ENCODE measurements around the gene HPS1. TPM values are rescaled to one million over a fixed set of nuclear protein-coding genes. Genes with fewer than 3 reads are reported as not detected.

The HPS1 gene
- 30.6 TPM for total RNA-seq (ENCODE audit: unreplicated experiment)
- long read RNA-seq, transcript HPS1-201 (20 exons, 3,703 nt) = major isoform, 5 of 26 reads
- long read RNA-seq, partial matches to known transcripts = 6 of 26 reads
- long read RNA-seq, other reads (novel, unspliced or antisense) = 12 of 26 reads

GRCh38 chr10:98446661-98447221 is at the start of gene HPS1:
HPS1 (minus strand) TSS chr10:98446935; CDS start chr10:98443240, 3,695 bp downstream.
- no peak for TF ChIP-seq CTCF (IDR thresholded peaks at IDR 0.05; ENCODE audit: unreplicated experiment)
- no peaks in the 10 kb centered on the region for H3K9me3 Mint-ChIP-seq (ENCODE audit: unreplicated experiment)
- H3K27me3 Mint-ChIP-seq (ENCODE audit: unreplicated experiment) = peaks cover 7% of the 10 kb centered on the region
- H3K36me3 Mint-ChIP-seq (ENCODE audit: low read depth, unreplicated experiment) = peaks cover 19% of the 10 kb centered on the region
- H3K27ac Mint-ChIP-seq (ENCODE audit: unreplicated experiment) = peak within 1 kb of the TSS; percentile 65
- peaks cover 5% of the 10 kb centered on the region for H3K4me1 Mint-ChIP-seq (ENCODE audit: unreplicated experiment)
- H3K4me3 Mint-ChIP-seq (ENCODE audit: unreplicated experiment) = peak within 1 kb of the TSS; percentile 89
- DNase-seq (ENCODE audit: low spot score) = peak; percentile 66

GRCh38 chr10:98492763-98493162 is 46.0 kb upstream of the HPS1 start:
- Mint-ChIP-seq H3K27me3 (ENCODE audit: unreplicated experiment) (no peaks in the 10 kb centered on the region), H3K27ac (ENCODE audit: unreplicated experiment) (no peak overlapping the region), H3K4me3 (ENCODE audit: unreplicated experiment) (no peak overlapping the region), H3K4me1 (ENCODE audit: unreplicated experiment) (no peaks in the 10 kb centered on the region), H3K9me3 (ENCODE audit: unreplicated experiment) (peaks cover 6% of the 10 kb centered on the region), H3K36me3 (ENCODE audit: low read depth, unreplicated experiment) (peaks cover 3% of the 10 kb centered on the region)
- TF ChIP-seq CTCF (IDR thresholded peaks at IDR 0.05; ENCODE audit: unreplicated experiment) = no peak
- DNase-seq (ENCODE audit: low spot score) = no peak

GRCh38 chr10:98489561-98490481 is 43.1 kb upstream of the HPS1 start:
- H3K27me3 Mint-ChIP-seq (ENCODE audit: unreplicated experiment) = no peaks in the 10 kb centered on the region
- H3K36me3 Mint-ChIP-seq (ENCODE audit: low read depth, unreplicated experiment) = no peaks in the 10 kb centered on the region
- H3K4me1 Mint-ChIP-seq (ENCODE audit: unreplicated experiment) = no peaks in the 10 kb centered on the region
- H3K9me3 Mint-ChIP-seq (ENCODE audit: unreplicated experiment) = no peaks in the 10 kb centered on the region
- no peak overlapping the region for H3K4me3 Mint-ChIP-seq (ENCODE audit: unreplicated experiment)
- no peak for DNase-seq (ENCODE audit: low spot score)
- no peak for TF ChIP-seq CTCF (IDR thresholded peaks at IDR 0.05; ENCODE audit: unreplicated experiment)
- H3K27ac Mint-ChIP-seq (ENCODE audit: unreplicated experiment) = no peak overlapping the region

GRCh38 chr10:98488669-98489430 is 42.1 kb upstream of the HPS1 start:
- no peaks in the 10 kb centered on the region for H3K36me3 Mint-ChIP-seq (ENCODE audit: low read depth, unreplicated experiment)
- no peak for TF ChIP-seq CTCF (IDR thresholded peaks at IDR 0.05; ENCODE audit: unreplicated experiment)
- H3K9me3 Mint-ChIP-seq (ENCODE audit: unreplicated experiment) = no peaks in the 10 kb centered on the region
- no peak overlapping the region for H3K27ac Mint-ChIP-seq (ENCODE audit: unreplicated experiment)
- no peaks in the 10 kb centered on the region for H3K27me3 Mint-ChIP-seq (ENCODE audit: unreplicated experiment)
- no peak for DNase-seq (ENCODE audit: low spot score)
- H3K4me1 Mint-ChIP-seq (ENCODE audit: unreplicated experiment) = no peaks in the 10 kb centered on the region
- H3K4me3 Mint-ChIP-seq (ENCODE audit: unreplicated experiment) = no peak overlapping the region
